ENCODE measurements around the gene MINDY2.
"Not testable (repeated sequence)": the region's sequence is repeated elsewhere in the genome, so short reads cannot be mapped to it uniquely, and the experiment has no call there.

DNA sequence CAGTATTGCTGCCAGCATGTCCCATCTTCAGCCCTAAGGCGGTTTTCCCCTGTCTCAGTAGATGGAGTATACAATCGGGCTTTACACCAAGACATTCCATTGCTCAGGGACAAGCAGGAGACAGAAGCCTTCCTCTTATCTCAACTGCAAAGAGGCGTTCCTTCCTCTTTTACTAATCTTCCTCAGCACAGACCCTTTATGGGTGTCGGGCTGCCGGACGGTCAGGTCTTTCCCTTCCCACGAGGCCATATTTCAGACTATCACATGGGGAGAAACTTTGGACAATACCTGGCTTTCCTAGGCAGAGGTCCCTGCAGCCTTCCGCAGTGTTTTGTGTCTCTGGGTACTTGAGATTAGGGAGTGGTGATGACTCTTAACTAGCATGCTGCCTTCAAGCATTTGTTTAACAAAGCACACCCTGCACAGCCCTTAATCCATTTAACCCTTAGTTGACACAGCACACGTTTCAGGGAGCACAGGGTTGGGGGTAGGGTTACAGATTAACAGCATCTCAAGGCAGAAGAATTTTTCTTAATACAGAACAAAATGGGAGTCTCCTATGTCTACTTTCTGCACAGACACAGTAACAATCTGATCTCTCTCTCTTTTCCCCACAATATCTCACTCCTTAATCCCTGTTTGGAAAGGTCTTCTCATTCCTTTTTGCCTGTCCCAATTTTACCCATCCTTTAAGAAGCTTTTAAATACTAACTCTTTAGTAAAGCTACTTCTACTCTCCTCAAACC, 62.8 kb downstream of the MINDY2 start:
- TF ChIP-seq, protein P1, sequence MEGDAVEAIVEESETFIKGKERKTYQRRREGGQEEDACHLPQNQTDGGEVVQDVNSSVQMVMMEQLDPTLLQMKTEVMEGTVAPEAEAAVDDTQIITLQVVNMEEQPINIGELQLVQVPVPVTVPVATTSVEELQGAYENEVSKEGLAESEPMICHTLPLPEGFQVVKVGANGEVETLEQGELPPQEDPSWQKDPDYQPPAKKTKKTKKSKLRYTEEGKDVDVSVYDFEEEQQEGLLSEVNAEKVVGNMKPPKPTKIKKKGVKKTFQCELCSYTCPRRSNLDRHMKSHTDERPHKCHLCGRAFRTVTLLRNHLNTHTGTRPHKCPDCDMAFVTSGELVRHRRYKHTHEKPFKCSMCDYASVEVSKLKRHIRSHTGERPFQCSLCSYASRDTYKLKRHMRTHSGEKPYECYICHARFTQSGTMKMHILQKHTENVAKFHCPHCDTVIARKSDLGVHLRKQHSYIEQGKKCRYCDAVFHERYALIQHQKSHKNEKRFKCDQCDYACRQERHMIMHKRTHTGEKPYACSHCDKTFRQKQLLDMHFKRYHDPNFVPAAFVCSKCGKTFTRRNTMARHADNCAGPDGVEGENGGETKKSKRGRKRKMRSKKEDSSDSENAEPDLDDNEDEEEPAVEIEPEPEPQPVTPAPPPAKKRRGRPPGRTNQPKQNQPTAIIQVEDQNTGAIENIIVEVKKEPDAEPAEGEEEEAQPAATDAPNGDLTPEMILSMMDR (conservative IDR thresholded peaks at IDR 0.05; ENCODE audit: low read depth, low read length): not testable (repeated sequence)
- TF ChIP-seq EZH2phosphoT487 (IDR thresholded peaks at IDR 0.05; ENCODE audit: borderline replicate concordance, low read length): not testable (repeated sequence)
